ENCODE measurements around the gene P2RY12. TPM values are rescaled to one million over a fixed set of nuclear protein-coding genes. Genes with fewer than 3 reads are reported as not detected.

P2RY12 gene
- total RNA-seq, 1 donor = under 0.01 TPM

DNA sequence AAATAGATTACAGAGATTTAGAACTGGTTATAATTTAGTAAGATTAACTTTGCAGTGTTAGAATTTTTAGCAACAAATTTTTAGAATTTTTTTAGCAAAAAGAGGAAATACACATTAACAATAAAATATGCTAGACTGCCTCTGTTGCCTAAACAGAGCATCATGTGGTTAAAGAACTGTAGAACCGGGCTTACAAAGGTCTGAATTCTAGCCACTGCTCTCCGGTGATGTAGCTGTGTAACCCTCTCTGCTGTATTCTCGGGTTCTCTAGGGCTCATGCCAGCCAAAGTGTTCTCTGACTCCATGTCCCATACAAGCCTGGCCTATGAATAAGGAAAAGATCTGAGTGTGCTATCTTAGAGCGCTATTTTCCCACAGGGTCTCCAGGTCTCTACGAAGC, 2.9 kb upstream of the P2RY12 start:
- no peak overlapping the region for H3K4me3 ChIP-seq (ENCODE audit: low read depth, low read length)
- DNase-seq (ENCODE audit: low read depth) = no peak
- TF ChIP-seq, protein P1, sequence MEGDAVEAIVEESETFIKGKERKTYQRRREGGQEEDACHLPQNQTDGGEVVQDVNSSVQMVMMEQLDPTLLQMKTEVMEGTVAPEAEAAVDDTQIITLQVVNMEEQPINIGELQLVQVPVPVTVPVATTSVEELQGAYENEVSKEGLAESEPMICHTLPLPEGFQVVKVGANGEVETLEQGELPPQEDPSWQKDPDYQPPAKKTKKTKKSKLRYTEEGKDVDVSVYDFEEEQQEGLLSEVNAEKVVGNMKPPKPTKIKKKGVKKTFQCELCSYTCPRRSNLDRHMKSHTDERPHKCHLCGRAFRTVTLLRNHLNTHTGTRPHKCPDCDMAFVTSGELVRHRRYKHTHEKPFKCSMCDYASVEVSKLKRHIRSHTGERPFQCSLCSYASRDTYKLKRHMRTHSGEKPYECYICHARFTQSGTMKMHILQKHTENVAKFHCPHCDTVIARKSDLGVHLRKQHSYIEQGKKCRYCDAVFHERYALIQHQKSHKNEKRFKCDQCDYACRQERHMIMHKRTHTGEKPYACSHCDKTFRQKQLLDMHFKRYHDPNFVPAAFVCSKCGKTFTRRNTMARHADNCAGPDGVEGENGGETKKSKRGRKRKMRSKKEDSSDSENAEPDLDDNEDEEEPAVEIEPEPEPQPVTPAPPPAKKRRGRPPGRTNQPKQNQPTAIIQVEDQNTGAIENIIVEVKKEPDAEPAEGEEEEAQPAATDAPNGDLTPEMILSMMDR (IDR thresholded peaks at IDR 0.05; ENCODE audit: insufficient read depth, low read depth, low read length) = no peak

DNA sequence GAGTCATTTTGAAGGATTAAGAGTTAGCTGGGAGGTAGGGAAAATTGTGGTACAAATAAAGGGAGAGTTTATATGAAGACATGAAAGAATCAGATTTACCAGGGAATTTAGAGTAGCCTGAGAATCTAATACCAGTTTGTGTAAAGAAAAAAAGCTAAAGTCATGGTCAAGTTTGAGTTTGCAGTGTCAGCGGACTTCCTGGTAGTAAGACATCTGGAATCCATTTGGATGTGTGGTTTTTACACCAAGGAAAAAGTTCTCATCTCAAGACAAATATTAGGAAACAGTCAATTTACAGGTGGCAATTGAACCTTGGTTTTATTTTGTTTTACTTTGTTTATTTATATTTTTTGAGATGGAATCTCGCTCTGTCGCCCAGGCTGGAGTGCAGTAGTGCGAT, 1.5 kb upstream of the P2RY12 start:
- DNase-seq (ENCODE audit: low read depth) = peak; percentile 59
- TF ChIP-seq, protein P1 (IDR thresholded peaks at IDR 0.05; ENCODE audit: insufficient read depth, low read depth, low read length) = no peak
- H3K4me3 ChIP-seq (ENCODE audit: low read depth, low read length) = no peak overlapping the region

DNA sequence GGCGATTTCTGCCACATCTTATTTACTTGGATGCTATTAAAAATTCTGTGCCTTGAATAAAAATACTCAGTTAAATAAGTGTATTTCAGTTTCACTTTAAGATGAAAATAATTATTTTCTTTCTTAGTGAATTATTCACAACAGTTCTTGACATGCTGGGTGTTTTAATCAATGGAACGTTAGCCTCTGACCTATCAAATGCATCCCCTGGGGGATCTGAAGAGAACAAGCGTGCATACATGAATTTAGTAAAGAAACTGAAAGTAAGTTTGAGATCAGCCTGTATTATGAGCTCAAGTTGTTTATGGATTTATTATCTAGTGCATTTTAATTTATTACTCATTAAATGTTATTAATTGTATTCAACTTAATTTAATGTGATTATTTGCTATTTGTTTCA, 597 bp downstream of the P2RY12 start:
- H3K4me3 ChIP-seq (ENCODE audit: low read depth, low read length) = no peak overlapping the region
- TF ChIP-seq, protein P1 (IDR thresholded peaks at IDR 0.05; ENCODE audit: insufficient read depth, low read depth, low read length) = no peak
- no peak for DNase-seq (ENCODE audit: low read depth)

DNA sequence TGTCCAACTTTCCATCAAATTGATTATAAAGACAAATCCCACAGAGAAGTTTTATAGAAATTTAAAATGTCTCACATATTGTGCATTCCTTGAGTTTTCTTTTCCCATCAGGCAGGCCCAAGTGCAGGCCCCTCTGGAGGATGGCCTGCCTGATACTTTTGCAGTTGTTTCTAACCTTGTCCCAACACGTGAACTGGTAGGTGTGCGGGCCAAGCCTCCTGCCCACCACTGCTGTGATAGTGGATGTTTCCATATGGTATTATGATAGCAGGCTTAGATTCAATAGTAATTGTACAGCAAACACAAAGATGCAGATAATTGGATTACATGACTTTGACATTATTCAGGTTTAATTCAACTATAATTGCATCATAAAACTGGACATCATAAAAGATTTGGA, 1.4 kb downstream of the P2RY12 start:
- no peak for DNase-seq (ENCODE audit: low read depth)
- TF ChIP-seq, protein P1 (IDR thresholded peaks at IDR 0.05; ENCODE audit: insufficient read depth, low read depth, low read length) = no peak
- no peak overlapping the region for H3K4me3 ChIP-seq (ENCODE audit: low read depth, low read length)

DNA sequence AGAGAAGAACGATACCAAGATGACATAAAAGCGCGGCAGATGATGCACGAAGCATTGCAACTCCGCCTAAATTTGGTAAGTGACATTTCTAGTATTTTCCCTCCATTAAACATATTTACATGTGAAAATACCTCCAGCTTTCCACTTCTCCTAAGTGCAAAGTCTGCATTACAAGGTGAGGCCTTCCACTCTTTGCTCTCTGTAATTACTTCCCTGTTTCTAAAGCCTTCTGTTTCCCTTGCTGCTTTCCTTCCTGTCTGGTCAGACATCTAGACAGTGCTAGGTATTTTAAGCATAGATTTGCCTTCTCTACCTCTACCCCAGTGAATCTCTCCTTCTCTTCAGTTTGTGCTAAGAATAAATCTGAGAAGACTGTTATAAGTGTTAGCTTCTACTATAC, 1.9 kb downstream of the P2RY12 start:
- TF ChIP-seq, protein P1 (IDR thresholded peaks at IDR 0.05; ENCODE audit: insufficient read depth, low read depth, low read length) = no peak
- H3K4me3 ChIP-seq (ENCODE audit: low read depth, low read length) = no peak overlapping the region
- DNase-seq (ENCODE audit: low read depth) = no peak

DNA sequence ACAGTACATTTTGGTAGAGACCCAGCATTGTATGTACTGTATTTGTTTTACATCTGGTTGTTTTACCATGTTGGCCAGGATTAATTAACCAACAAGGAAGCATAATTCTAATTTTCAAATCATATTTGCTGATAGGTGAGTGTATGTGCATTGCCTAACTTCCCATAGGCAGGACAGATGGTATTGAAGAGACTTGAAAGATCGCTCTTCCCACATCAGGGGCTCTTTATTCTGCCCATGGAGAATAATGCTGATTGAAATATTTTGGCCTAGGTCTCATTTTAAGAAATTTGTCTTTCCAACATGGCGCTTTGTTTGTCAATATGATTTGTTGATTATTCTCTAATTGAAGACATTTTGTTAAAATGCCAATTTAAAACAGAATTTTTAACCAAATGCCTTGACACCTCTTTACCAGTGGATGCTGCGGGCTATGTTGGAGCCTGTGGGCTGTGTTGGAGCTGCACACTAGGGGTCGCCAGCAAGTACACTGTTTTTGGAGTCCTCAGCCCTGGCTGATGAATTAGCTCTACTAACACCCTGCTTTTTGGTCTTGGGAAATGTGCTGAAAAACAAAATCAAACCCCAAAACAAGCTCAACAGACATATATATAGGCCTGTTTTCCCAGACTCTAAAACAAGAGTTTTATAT, 5.3 kb downstream of the P2RY12 start:
- TF ChIP-seq, protein P1 (IDR thresholded peaks at IDR 0.05; ENCODE audit: insufficient read depth, low read depth, low read length) = peak; percentile 84
- no peak for DNase-seq (ENCODE audit: low read depth)
- H3K4me3 ChIP-seq (ENCODE audit: low read depth, low read length) = no peak overlapping the region
